HFF-Myc (cell line): ENCODE measurements around the gene ELMO1.

ENCODE experiments used
- DNase-seq: peaks from one replicate; pipeline ENCODE4 v3.0.0-alpha.2; 2011; ENCODE audit warnings: low read depth; ENCODE audit errors: extremely low read depth
- H3K4me3 ChIP-seq: replicated peaks from 2 replicates; pipeline ENCODE4 v1.5.1; 2011; ENCODE audit warnings: low read depth, mild to moderate bottlenecking, control low read depth, low read length
- TF ChIP-seq, protein P1 (sequence below): IDR thresholded peaks from 2 replicates; pipeline ENCODE4 v1.5.1; 2012; ENCODE audit warnings: mild to moderate bottlenecking, low read depth, low read length, control low read depth; ENCODE audit errors: missing control alignments

Gene ELMO1

DNA sequence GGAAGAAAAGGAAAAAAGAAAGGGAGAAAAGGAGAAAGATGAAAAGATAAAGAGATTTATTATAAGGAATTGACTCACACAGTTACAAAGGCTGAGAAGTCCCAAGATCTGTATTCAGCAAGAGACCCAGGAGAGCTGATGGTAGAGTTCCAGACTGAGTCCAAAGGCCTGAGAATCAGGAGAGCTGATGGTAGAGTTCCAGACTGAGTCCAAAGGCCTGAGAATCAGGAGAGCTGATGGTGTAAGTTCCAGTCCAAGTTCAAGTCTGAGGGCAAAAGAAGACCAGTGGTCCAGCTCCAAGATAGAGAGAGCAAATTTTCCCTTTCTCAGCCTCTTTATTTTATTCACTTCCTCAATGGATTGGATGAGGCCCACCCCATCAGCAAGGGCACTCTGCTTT, 627.0 kb downstream of the ELMO1 start:
- H3K4me3 ChIP-seq = no peak overlapping the region
- TF ChIP-seq, protein P1, sequence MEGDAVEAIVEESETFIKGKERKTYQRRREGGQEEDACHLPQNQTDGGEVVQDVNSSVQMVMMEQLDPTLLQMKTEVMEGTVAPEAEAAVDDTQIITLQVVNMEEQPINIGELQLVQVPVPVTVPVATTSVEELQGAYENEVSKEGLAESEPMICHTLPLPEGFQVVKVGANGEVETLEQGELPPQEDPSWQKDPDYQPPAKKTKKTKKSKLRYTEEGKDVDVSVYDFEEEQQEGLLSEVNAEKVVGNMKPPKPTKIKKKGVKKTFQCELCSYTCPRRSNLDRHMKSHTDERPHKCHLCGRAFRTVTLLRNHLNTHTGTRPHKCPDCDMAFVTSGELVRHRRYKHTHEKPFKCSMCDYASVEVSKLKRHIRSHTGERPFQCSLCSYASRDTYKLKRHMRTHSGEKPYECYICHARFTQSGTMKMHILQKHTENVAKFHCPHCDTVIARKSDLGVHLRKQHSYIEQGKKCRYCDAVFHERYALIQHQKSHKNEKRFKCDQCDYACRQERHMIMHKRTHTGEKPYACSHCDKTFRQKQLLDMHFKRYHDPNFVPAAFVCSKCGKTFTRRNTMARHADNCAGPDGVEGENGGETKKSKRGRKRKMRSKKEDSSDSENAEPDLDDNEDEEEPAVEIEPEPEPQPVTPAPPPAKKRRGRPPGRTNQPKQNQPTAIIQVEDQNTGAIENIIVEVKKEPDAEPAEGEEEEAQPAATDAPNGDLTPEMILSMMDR = no peak
- DNase-seq = no peak

DNA sequence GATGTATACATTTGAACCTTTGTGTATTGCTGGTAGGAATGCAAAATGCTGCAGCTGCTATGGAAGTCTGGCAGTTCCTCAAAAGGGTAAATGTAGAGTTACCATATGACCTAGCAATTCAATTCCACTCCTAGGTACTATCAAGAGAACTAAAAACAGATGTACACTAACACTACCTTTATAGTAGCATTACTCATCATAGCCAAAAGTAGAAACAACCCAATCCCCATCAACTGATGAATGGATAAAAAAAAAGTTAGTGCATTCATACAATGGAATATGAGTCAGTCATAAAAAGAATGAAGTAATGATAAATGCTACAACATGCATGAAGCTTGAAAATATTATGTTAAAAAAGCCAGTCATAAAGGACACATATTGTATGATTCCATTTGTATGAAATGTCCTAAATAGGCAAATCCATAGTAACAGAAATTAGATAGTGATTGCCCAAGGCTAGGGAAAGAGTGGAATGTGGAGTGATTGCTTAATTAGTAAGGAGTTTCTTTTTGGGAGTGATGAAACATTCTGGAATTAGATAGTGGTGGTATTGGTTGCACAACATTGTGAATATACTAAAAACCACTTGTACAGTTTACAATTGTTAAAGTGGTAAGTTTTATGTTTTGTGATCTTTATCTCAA, 628.0 kb downstream of the ELMO1 start:
- no peak for DNase-seq
- no peak overlapping the region for H3K4me3 ChIP-seq
- TF ChIP-seq, protein P1 = no peak

DNA sequence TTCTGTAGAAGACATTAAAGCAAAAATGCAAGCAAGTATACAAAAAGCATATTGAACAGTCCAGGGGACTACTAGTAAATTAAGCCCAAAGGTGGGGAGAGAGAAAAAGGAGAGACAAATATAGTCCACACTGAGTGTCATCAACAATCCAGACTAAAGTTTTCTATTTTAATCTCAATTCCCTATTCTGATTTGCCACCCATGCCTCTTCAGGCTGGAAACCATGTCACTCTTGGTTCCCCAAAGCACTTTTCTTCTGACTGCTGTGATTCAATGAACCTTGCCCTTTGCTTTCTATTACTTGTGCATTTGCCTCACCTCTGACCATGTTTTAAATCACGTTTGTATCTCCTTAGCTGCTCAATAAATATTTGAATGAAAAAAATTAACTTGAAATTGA, 629.0 kb downstream of the ELMO1 start:
- TF ChIP-seq, protein P1 = no peak
- DNase-seq = no peak
- H3K4me3 ChIP-seq = no peak overlapping the region

DNA sequence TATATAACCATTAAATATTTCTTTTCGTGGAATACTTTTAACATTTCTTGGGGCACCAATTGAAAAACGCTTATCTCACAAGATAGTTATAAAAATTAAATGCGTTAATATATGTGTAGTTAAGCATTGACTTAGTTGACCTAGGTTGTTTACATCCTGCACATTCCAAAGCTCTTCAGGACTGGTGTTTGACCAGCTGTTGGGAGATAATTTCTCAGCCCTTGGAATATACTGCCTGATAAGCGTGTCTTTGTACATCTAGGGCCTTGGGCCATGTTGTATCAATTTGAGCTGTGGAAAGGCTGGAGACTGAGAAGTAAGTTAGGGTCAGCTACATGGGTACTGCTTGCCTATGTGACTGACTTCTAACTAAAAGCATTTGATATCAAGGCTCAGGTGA, 634.4 kb downstream of the ELMO1 start:
- TF ChIP-seq, protein P1 = no peak
- DNase-seq = no peak
- no peak overlapping the region for H3K4me3 ChIP-seq

DNA sequence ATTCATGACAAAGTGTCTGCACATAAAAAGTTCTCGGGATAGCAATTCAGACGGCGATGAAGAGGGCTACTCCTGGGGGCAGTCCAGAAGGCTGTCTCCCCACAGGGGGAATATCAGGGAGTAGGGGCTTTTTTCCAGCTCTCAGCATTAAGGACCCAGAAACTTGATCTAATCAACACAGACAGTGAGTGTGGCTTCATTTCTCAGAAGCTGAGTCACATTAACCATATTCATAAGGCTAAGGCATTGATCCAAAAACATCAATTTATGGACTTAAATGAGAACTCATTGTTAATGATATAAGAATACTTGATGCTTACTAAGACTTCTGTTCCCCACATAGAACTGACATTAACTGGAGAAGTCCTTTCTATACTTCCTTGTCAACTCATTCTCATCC, 636.9 kb downstream of the ELMO1 start:
- TF ChIP-seq, protein P1 = no peak
- no peak for DNase-seq
- no peak overlapping the region for H3K4me3 ChIP-seq

DNA sequence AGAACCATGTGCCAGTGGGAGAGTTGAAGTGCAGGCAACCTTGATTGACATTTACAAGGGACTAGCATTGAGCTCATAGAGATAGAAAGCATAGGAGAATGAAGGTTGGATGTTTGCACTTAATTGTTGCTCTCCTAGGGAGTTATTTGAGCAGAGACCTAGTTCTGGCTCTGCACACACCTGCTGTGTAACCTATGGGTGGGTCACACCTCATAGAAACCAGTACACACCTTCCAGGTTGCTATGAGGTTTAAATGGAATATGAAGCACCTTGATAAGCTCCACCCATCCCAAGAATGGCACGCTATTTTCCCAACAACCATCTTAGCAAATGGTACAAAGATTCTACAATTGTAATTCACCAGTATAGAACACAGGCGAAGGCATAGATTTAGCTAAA, 638.2 kb downstream of the ELMO1 start:
- TF ChIP-seq, protein P1 = no peak
- H3K4me3 ChIP-seq = no peak overlapping the region
- DNase-seq = no peak

DNA sequence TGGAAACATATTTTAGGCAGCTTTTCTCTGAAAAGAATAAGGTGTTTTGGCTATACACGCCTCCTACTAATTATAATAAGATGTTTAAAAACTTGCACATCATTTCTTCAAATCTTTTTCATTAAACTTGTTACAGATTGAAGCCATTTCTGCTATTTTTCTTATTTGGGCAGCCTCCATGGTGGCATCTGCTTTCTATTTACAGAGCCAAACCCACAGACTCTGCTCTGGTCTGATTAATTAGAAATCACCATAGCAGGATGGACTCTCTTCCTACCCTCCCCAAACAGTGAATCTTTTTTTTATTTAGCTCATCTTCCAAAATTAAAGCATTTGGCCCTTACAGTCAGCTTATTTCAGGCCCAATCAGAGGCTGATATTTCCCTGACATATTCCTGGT, 638.6 kb downstream of the ELMO1 start:
- DNase-seq = no peak
- TF ChIP-seq, protein P1 = no peak
- H3K4me3 ChIP-seq = no peak overlapping the region
